Adipocyte (in vitro differentiated cells): ENCODE data around the gene KCNJ14.
A peak's percentile ranks its signal among the peaks of the same experiment; 100 is the strongest.

Experiments
- DNase-seq: peaks from one replicate; pipeline ENCODE4 v3.0.0-alpha.2; 2015; ENCODE audit warnings: low read depth
- H3K27me3 ChIP-seq: replicated peaks from 2 replicates; pipeline ENCODE4 v1.7.0; 2013; ENCODE audit warnings: mild to moderate bottlenecking, low read length, moderate library complexity; ENCODE audit not compliant: control insufficient read depth, insufficient read depth
- H3K36me3 ChIP-seq: 2 replicates; pipeline ENCODE4 v1.7.0; 2013; ENCODE audit warnings: low read length, mild to moderate bottlenecking, moderate library complexity; ENCODE audit not compliant: control insufficient read depth, insufficient read depth, severe bottlenecking
- H3K4me1 ChIP-seq: 2 replicates; pipeline ENCODE4 v1.7.0; 2013; ENCODE audit warnings: mild to moderate bottlenecking, low read length, moderate library complexity; ENCODE audit not compliant: control insufficient read depth, insufficient read depth
- H3K4me3 ChIP-seq: 2 replicates; pipeline ENCODE4 v1.7.0; 2013; ENCODE audit warnings: mild to moderate bottlenecking, low read length, moderate library complexity
- H3K9ac ChIP-seq: 2 replicates; pipeline ENCODE4 v1.7.0; 2013; ENCODE audit warnings: mild to moderate bottlenecking, low read length, moderate library complexity
- H3K9me3 ChIP-seq: 2 replicates; pipeline ENCODE4 v1.7.0; 2013; ENCODE audit warnings: mild to moderate bottlenecking, low read length, moderate library complexity; ENCODE audit not compliant: control insufficient read depth

Gene KCNJ14

DNA sequence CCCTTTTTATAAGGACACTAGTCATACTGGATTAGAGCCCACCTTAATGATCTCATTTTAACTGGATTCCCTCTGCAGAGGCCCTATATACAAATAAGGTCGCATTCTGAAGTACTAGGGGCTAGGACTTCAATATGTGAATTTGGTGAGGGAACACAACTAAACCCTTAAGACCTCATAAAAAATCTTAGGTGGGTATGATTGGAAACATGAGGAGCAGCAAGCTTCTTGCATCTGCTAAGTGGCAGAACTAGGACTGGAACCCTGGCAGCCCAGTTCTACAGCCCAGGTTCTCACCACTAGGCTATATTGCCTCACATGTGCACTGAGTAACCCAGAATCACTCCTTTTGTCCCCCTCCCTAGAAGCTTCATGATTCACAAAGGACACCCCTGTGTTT lies 26.7 kb upstream of the KCNJ14 start:
- no peaks in the 10 kb centered on the region for H3K36me3 ChIP-seq
- H3K4me1 ChIP-seq = peaks cover 6% of the 10 kb centered on the region
- no peaks in the 10 kb centered on the region for H3K27me3 ChIP-seq
- H3K4me3 ChIP-seq = no peak overlapping the region
- DNase-seq = no peak
- H3K9me3 ChIP-seq = no peaks in the 10 kb centered on the region
- no peak overlapping the region for H3K9ac ChIP-seq

- Histone ChIP-seq H3K4me3 (no peak overlapping the region), H3K9ac (no peak overlapping the region), H3K27me3 (no peaks in the 10 kb centered on the region), H3K36me3 (no peaks in the 10 kb centered on the region), H3K9me3 (no peaks in the 10 kb centered on the region), H3K4me1 (no peaks in the 10 kb centered on the region)
- DNase-seq = no peak
Measured at GRCh38 chr19:48433337-48433736, 22.0 kb upstream of the KCNJ14 start.

- Histone ChIP-seq H3K27me3 (no peaks in the 10 kb centered on the region), H3K4me3 (no peak overlapping the region), H3K36me3 (no peaks in the 10 kb centered on the region), H3K9ac (no peak overlapping the region), H3K4me1 (no peaks in the 10 kb centered on the region), H3K9me3 (no peaks in the 10 kb centered on the region)
- no peak for DNase-seq
Measured at GRCh38 chr19:48436586-48436985, 18.8 kb upstream of the KCNJ14 start.

DNA sequence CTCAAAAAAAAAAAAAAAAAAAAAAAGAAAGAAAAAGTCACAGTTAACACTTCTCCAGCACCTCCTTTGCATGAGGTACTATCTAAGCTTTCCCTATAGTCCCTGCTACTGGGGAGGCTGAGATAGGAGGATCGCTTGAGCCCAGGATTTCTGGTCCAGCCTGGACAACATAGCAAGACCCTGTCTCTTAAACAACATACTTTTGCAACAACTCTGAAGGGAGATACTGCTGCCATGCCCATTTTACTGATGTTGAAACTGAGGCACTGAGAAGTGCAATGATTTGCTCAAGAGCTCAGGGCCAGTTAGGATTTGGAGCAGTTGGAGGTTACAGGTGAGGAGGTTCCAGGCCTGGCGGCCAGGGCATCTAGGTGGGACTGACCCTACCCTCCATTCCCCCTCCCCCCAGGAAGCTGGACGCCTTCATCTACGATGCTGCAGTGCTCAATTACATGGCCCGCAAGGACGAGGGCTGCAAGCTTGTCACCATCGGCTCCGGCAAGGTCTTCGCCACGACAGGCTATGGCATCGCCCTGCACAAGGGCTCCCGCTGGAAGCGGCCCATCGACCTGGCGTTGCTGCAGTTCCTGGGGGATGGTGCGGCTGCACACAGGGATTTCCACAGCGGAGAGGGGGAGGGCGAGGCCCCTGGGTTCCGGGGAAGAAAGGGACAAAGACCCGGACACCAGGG lies 13.9 kb upstream of the KCNJ14 start:
- peaks cover 12% of the 10 kb centered on the region for H3K4me1 ChIP-seq
- H3K4me3 ChIP-seq = no peak overlapping the region
- H3K27me3 ChIP-seq = no peaks in the 10 kb centered on the region
- DNase-seq = no peak
- H3K36me3 ChIP-seq = no peaks in the 10 kb centered on the region
- H3K9me3 ChIP-seq = no peaks in the 10 kb centered on the region
- H3K9ac ChIP-seq = no peak overlapping the region

- no peak for DNase-seq
- H3K4me1 ChIP-seq = peaks cover 14% of the 10 kb centered on the region
- H3K4me3 ChIP-seq = no peak overlapping the region
- H3K27me3 ChIP-seq = no peaks in the 10 kb centered on the region
- no peaks in the 10 kb centered on the region for H3K9me3 ChIP-seq
- H3K36me3 ChIP-seq = peaks cover 3% of the 10 kb centered on the region
- no peak overlapping the region for H3K9ac ChIP-seq
Measured at GRCh38 chr19:48442116-48443035, 13.0 kb upstream of the KCNJ14 start.

GRCh38 chr19:48443256-48443655 lies 12.1 kb upstream of the KCNJ14 start:
- peak; percentile 56 for DNase-seq
- Histone ChIP-seq H3K36me3 (peaks cover 12% of the 10 kb centered on the region), H3K27me3 (no peaks in the 10 kb centered on the region), H3K4me1 (peaks cover 14% of the 10 kb centered on the region), H3K9ac (no peak overlapping the region), H3K4me3 (no peak overlapping the region), H3K9me3 (no peaks in the 10 kb centered on the region)

DNA sequence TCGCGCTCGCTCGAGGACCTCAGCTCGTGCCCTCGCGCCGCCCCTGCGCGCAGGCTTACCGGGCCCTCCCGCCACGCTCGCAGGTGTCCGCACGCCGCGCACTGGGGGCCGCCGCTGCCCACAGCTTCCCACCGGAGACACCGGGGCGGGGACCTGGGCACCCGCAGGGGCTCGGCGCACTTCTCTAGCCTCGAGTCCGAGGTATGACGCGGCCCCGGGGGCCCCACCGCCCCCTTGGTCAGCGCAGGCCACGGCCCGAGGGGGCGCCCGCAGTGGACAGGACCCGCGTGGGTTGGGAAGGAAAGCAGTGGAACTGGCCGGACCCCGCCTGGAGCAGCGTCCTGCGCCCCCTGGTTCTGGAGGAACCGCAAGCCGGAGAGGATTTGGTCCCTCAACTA lies 11.6 kb upstream of the KCNJ14 start:
- H3K4me1 ChIP-seq = peaks cover 14% of the 10 kb centered on the region
- H3K4me3 ChIP-seq = no peak overlapping the region
- H3K9me3 ChIP-seq = no peaks in the 10 kb centered on the region
- peaks cover 17% of the 10 kb centered on the region for H3K36me3 ChIP-seq
- H3K9ac ChIP-seq = no peak overlapping the region
- H3K27me3 ChIP-seq = no peaks in the 10 kb centered on the region
- peak; percentile 13 for DNase-seq

DNA sequence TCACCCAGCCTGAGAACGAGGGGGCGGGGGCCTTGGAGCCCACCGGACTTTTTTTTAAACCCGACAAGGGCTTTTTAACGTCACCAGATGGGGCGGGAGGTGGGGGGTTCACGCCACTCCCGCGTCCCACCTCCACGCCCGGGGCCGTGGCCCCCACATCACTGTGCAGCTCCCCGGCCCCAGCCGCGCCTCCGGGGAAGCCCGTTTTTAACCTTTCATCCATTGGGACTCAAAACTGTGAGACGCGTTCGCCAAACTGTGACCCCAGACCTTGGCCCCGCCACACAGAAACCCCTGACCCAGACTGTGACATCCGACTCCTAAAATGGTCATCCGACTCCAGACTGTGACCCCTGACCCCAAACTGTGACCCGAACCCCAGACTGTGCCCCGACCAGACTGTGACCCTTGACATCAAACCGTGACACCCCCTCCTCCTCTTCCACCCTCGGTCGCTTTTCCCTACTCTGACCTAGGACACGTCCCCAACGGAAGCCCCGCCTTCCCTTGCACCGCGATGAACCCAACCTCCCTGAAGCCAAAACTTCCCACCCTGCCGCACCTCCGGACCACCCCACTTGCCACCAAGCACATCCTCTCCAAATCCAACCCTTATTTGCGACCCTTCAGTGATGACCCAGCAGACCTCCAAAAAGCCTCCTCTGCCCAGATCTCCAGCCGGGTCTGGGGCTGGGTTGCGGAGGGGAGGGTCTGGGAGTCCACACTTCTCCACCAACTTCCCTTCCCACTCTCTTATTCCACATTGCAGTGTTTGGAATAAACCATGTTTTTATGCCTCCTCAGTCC lies 11.0 kb upstream of the KCNJ14 start:
- H3K4me3 ChIP-seq = peak overlapping the region; percentile 94

DNA sequence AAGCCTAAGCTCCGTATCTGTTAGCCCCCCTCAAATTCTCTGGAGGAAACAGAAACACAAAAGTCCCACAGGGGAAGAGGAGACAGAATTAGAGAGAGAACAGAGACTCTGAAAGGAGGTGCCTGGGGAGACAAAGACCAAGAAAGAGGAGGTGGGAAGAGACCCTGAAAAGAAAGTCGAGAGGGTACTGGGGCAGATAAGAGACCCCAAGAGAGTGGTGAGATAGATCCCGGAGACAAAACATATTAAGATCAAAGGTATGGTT lies 10.5 kb upstream of the KCNJ14 start:
- Histone ChIP-seq H3K4me3 (peak overlapping the region; percentile 94), H3K9me3 (no peaks in the 10 kb centered on the region), H3K4me1 (peaks cover 14% of the 10 kb centered on the region), H3K9ac (peak overlapping the region; percentile 95), H3K36me3 (peaks cover 26% of the 10 kb centered on the region), H3K27me3 (no peaks in the 10 kb centered on the region)
- DNase-seq = peak; percentile 19

More for the DNA sequence above, 11.0 kb upstream of the KCNJ14 start:
- DNase-seq = peak; percentile 15
- Histone ChIP-seq H3K9ac (peak overlapping the region; percentile 95), H3K4me1 (peaks cover 14% of the 10 kb centered on the region), H3K27me3 (no peaks in the 10 kb centered on the region), H3K9me3 (no peaks in the 10 kb centered on the region), H3K36me3 (peaks cover 21% of the 10 kb centered on the region)

DNA sequence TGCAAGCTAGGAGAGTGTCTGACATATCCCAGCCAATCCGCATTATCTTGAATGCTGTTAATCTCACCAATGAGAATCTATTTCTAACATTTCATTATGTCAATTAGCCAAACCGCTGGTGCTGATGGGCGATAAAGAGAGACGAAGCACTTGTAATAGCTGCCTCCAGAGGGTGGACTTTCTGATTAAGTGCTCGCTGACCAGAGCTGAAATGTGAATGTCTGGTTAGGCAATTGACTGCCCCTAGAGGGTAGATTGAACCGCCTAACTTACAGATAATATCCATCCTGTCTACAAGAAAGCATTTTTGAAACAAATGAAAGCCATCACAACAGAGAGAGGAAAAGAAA lies 10.1 kb upstream of the KCNJ14 start:
- DNase-seq = peak; percentile 93
- Histone ChIP-seq H3K9ac (peak overlapping the region; percentile 95), H3K4me1 (peaks cover 14% of the 10 kb centered on the region), H3K4me3 (peak overlapping the region; percentile 94), H3K9me3 (no peaks in the 10 kb centered on the region), H3K36me3 (peaks cover 29% of the 10 kb centered on the region), H3K27me3 (no peaks in the 10 kb centered on the region)
